Gastrocnemius medialis (tissue), 4 donors: ENCODE results near the gene LHFPL4.

Experiments used
- CTCF ChIP-seq, 5 experiments: fragments of 450-650 bp in 3 of 5; fragments of 200-600 bp in 2 of 5; sonication (generic) in 2 of 5; IDR thresholded peaks in 4 of 5; conservative IDR thresholded peaks in 1 of 5; 1 replicate in 4 of 5; 2 replicates in 1 of 5; pipeline ENCODE4 v1.5.1; 2016 to 2019; ENCODE audit warnings: antibody characterized with exemption in 5 of 5, mild to moderate bottlenecking in 3 of 5, moderate library complexity in 3 of 5
- POLR2A ChIP-seq, 2 donors: fragments of 450-650 bp; IDR thresholded peaks; one replicate each; pipeline ENCODE4 v1.6.1; 2017; ENCODE audit warnings: antibody characterized with exemption in 2 of 2, mild to moderate bottlenecking in 2 of 2, moderate library complexity in 2 of 2

- TF ChIP-seq POLR2A (IDR thresholded peaks at IDR 0.05) (no peak), CTCF (IDR thresholded peaks at IDR 0.05 in 4 of 5, conservative IDR thresholded peaks at IDR 0.05 in 1 of 5) (no peak)
Observed at GRCh38 chr3:9450126-9450525, 103.5 kb downstream of the LHFPL4 start.
